IMR-90 (cell line): ENCODE measurements around the gene CACNG8. TPM values are rescaled to one million over a fixed set of nuclear protein-coding genes. Genes with fewer than 3 reads are reported as not detected.

ENCODE experiments used
- ATAC-seq: fragments of 200-7000 bp; cut with Tn5 transposase; 2 replicates; pipeline ENCODE4 v1.9.1; 2020; ENCODE audit warnings: low read depth, mild to moderate bottlenecking, moderate library complexity
- BruUV-seq: library from RNA; stranded (reverse); fragments of 400-500 nt; replicated peaks from 2 replicates; lab custom pipeline; 2021; lab: Mats Ljungman, UMichigan
- CTCF ChIA-PET: fragments of 300-600 bp; formaldehyde crosslinking; extraction: SDS; loops from one replicate; lab custom pipeline; 2021; ENCODE audit warnings: antibody characterized with exemption; lab: Yijun Ruan, JAX
- POLR2A ChIA-PET: fragments of 300-600 bp; sonication (Branson Sonifier 250); formaldehyde crosslinking; loops from one replicate; lab custom pipeline; 2022; ENCODE audit warnings: antibody characterized with exemption; ENCODE audit not compliant: unreplicated experiment; lab: Charles Lee
- DNase-seq: peaks from one replicate; pipeline ENCODE4 v3.0.0; 2013
- H2AFZ ChIP-seq: replicated peaks from 2 replicates; pipeline ENCODE3; 2013; ENCODE audit warnings: low read length, mild to moderate bottlenecking; ENCODE audit not compliant: poor library complexity
- H2AK5ac ChIP-seq: 2 replicates; pipeline ENCODE4 v1.6.1; 2013; ENCODE audit warnings: low read depth, low read length, inconsistent platforms
- H2AK9ac ChIP-seq: replicated peaks from 2 replicates; pipeline ENCODE3; 2013; ENCODE audit warnings: mild to moderate bottlenecking, low read depth, low read length, moderate library complexity; ENCODE audit not compliant: poor library complexity
- H2BK120ac ChIP-seq: 2 replicates; pipeline ENCODE4 v1.6.1; 2013; ENCODE audit warnings: low read depth, low read length, inconsistent platforms
- H2BK15ac ChIP-seq: 3 replicates; pipeline ENCODE4 v1.6.1; 2013; ENCODE audit warnings: low read depth, low read length, inconsistent platforms
- H2BK20ac ChIP-seq: 2 replicates; pipeline ENCODE4 v1.6.1; 2013; ENCODE audit warnings: low read depth, mild to moderate bottlenecking, inconsistent platforms, low read length, moderate library complexity
- H2BK5ac ChIP-seq: 2 replicates; pipeline ENCODE4 v1.6.1; 2013; ENCODE audit warnings: mild to moderate bottlenecking, low read depth, low read length, inconsistent platforms; ENCODE audit not compliant: poor library complexity, severe bottlenecking
- H3K14ac ChIP-seq: replicated peaks from 2 replicates; pipeline ENCODE4 v1.6.1; 2013; ENCODE audit warnings: low read depth, low read length, inconsistent platforms
- H3K18ac ChIP-seq: 2 replicates; pipeline ENCODE4 v1.6.1; 2013; ENCODE audit warnings: low read depth, low read length, control low read depth
- H3K23ac ChIP-seq: 2 replicates; pipeline ENCODE4 v1.6.1; 2013; ENCODE audit warnings: low read depth, low read length, inconsistent platforms
- H3K27ac ChIP-seq: 2 replicates; pipeline ENCODE4 v1.5.1; 2013; ENCODE audit warnings: mild to moderate bottlenecking, control low read depth, low read length; ENCODE audit not compliant: insufficient read depth
- H3K27me3 ChIP-seq: 2 replicates; pipeline ENCODE4 v1.6.1; 2013; ENCODE audit warnings: low read length; ENCODE audit not compliant: control insufficient read depth, insufficient read depth
- H3K36me3 ChIP-seq: 2 replicates; pipeline ENCODE4 v1.6.1; 2013; ENCODE audit warnings: low read length, mixed read lengths; ENCODE audit not compliant: control insufficient read depth, insufficient read depth
- H3K4ac ChIP-seq: 2 replicates; pipeline ENCODE4 v1.6.1; 2013; ENCODE audit warnings: low read depth, low read length, inconsistent platforms
- H3K4me1 ChIP-seq: 2 replicates; pipeline ENCODE4 v1.6.1; 2013; ENCODE audit warnings: low read length, mixed read lengths; ENCODE audit not compliant: control insufficient read depth, insufficient read depth
- H3K4me2 ChIP-seq: 2 replicates; pipeline ENCODE4 v1.6.1; 2013; ENCODE audit warnings: low read depth, mild to moderate bottlenecking, control low read depth, low read length, moderate library complexity
- H3K4me3 ChIP-seq: 2 replicates; pipeline ENCODE4 v1.5.1; 2013; ENCODE audit warnings: low read depth, mild to moderate bottlenecking, control low read depth, low read length, moderate library complexity; ENCODE audit not compliant: insufficient read depth
- H3K56ac ChIP-seq: 2 replicates; pipeline ENCODE4 v1.6.1; 2013; ENCODE audit warnings: low read length, inconsistent platforms; ENCODE audit not compliant: insufficient read depth; ENCODE audit errors: extremely low read depth
- H3K79me1 ChIP-seq, 2 experiments: 2 replicates each; pipeline ENCODE4 v1.6.1; 2013; ENCODE audit warnings: low read length in 2 of 2, inconsistent platforms in 1 of 2, low read depth in 1 of 2
- H3K9ac ChIP-seq: 2 replicates; pipeline ENCODE4 v1.6.1; 2013; ENCODE audit warnings: low read depth, low read length, control low read depth
- H3K9me1 ChIP-seq: 2 replicates; pipeline ENCODE4 v1.6.1; 2013; ENCODE audit warnings: low read length, inconsistent platforms; ENCODE audit not compliant: insufficient read depth
- H3K9me3 ChIP-seq: 2 replicates; pipeline ENCODE4 v1.6.1; 2013; ENCODE audit warnings: low read length; ENCODE audit not compliant: control insufficient read depth, insufficient read depth
- H4K20me1 ChIP-seq: 2 replicates; pipeline ENCODE4 v1.6.1; 2013; ENCODE audit warnings: low read length, inconsistent platforms; ENCODE audit not compliant: insufficient read depth
- H4K5ac ChIP-seq: 2 replicates; pipeline ENCODE4 v1.6.1; 2013; ENCODE audit warnings: mild to moderate bottlenecking, low read depth, low read length, control low read depth
- H4K8ac ChIP-seq, 2 experiments: 2 replicates each; pipeline ENCODE4 v1.6.1; 2013; ENCODE audit warnings: low read depth in 2 of 2, low read length in 2 of 2, control low read depth in 1 of 2, inconsistent platforms in 1 of 2
- H4K91ac ChIP-seq: 2 replicates; pipeline ENCODE4 v1.6.1; 2013; ENCODE audit warnings: low read depth, low read length, inconsistent platforms; ENCODE audit not compliant: insufficient read depth
- MXI1 ChIP-seq: IDR thresholded peaks from 2 replicates; pipeline ENCODE4 v1.6.1; 2012; ENCODE audit warnings: low read depth, mild to moderate bottlenecking, low read length, moderate library complexity, borderline replicate concordance
- SMC3 ChIP-seq: fragments of 150-350 bp; IDR thresholded peaks from 2 replicates; pipeline ENCODE4 v1.6.1; 2016; ENCODE audit warnings: low read depth, mild to moderate bottlenecking, antibody characterized with exemption, low read length, moderate library complexity
- WGBS, 2 experiments: methylation state at CpG; one replicate each; pipeline versions ENCODE4 v1.1.5 to v1.1.7; 2013; ENCODE audit warnings: missing lambda C conversion rate in 2 of 2; ENCODE audit not compliant: insufficient read length in 1 of 2; ENCODE audit errors: extremely low coverage in 2 of 2; 5-methylcytosine and 5-hydroxymethylcytosine counted together
- dilution Hi-C: fragments of 300-500 bp; cut with HindIII; formaldehyde crosslinking; loops from one replicate; pipeline ENCODE4 v1.14.3; 2018; ENCODE audit warnings: low sequenced_read_pairs; ENCODE audit not compliant: unreplicated experiment
- in situ Hi-C: fragments of 300-500 bp; cut with MboI; formaldehyde crosslinking; loops from 3 replicates; pipeline ENCODE4 v1.14.3; 2019; ENCODE audit warnings: low sequenced_read_pairs, inconsistent platforms, mixed read lengths
- intact Hi-C: fragments of 100-400 bp; cut with micrococcal nuclease; formaldehyde crosslinking; loops from 2 replicates; pipeline ENCODE4 v1.10.0; 2022
- polyA plus RNA-seq, 3 experiments: library from polyadenylated mRNA; depleted of rRNA; stranded (reverse); fragments of >200 nt; gene quantifications; 2 replicates each; pipeline ENCODE4 v1.2.3, GENCODE V29; 2012; ENCODE audit warnings: low replicate concordance in 1 of 3
- total RNA-seq: library from RNA; depleted of rRNA; stranded (reverse); fragments of >200 nt; gene quantifications from 2 replicates; pipeline ENCODE4 v1.2.3, GENCODE V29; 2012

Gene CACNG8
- total and polyA plus RNA-seq, 2 of the 4 experiments (the other 2 are of a cell fraction) = 0.15 TPM; not detected in 1

DNA sequence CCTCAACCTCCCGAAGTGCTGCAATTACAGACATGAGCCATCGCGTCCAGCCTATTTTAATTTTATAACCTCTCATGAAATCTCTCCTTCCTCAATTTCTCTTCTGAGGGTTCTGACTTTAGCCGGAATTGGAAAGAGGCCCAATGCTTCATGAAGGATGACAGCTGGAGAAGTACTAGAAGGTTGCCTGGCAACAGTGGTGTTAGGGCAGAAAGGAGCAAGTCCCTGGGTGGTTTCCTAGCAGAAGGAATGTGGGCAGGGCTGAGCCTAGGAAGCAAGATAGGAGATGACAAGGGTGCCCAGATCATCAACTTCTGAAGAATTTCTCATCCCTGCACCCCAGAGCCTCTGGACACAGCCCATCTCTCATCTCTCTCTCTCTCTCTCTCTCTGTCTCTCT is 54.5 kb downstream of the CACNG8 start:
- Histone ChIP-seq H2BK5ac (no peak overlapping the region), H2BK20ac (no peak overlapping the region), H4K5ac (no peak overlapping the region), H3K4me1 (no peaks in the 10 kb centered on the region), H3K36me3 (no peaks in the 10 kb centered on the region), H4K8ac (no peak overlapping the region), H3K56ac (no peak overlapping the region), H3K9me3 (peaks cover 3% of the 10 kb centered on the region; the same call in 1 of the 2 replicates), H2AFZ (no peak overlapping the region), H3K4me3 (no peak overlapping the region), H3K4ac (no peak overlapping the region), H2AK9ac (no peak overlapping the region), H3K18ac (no peak overlapping the region), H2BK15ac (no peak overlapping the region; the same call in 2 of the 3 replicates), H4K91ac (no peak overlapping the region), H2AK5ac (no peak overlapping the region), H3K27me3 (no peaks in the 10 kb centered on the region), H3K27ac (no peak overlapping the region), H3K14ac (no peak overlapping the region), H3K79me1 (no peaks in the 10 kb centered on the region), H2BK120ac (no peak overlapping the region), H3K9me1 (no peaks in the 10 kb centered on the region), H3K9ac (no peak overlapping the region), H3K23ac (no peak overlapping the region), H4K20me1 (no peaks in the 10 kb centered on the region; the same call in 1 of the 2 replicates), H3K4me2 (no peak overlapping the region)
- no peak for TF ChIP-seq SMC3
- no peak for TF ChIP-seq MXI1
- ChIA-PET POLR2A (no interaction called here), CTCF (interaction anchor here (0.7 kb wide), 1 partner anchor 110 kb away, joined by 3 read pairs; no protein-coding TSS in a partner anchor)
- intact Hi-C loops = no loop called here
- DNase-seq (peak; percentile 31), ATAC-seq (no peak)
- in situ Hi-C loops = no loop called here
- BruUV-seq = no TSS peak
- dilution Hi-C loops = no loop called here
- WGBS, 2 experiments = no CpG with 5 or more reads among the region's 4 CpGs
